Skeletal muscle cell (primary cell): ENCODE measurements around the gene ADAMTS12.
A peak's percentile ranks its signal among the peaks of the same experiment; 100 is the strongest.

Experiments used
- DNase-seq: peaks from one replicate; pipeline ENCODE4 v3.0.0-alpha.2; 2010; ENCODE audit warnings: low read depth
- H3K4me3 ChIP-seq: 2 replicates; pipeline ENCODE4 v1.5.1; 2011; ENCODE audit warnings: low read depth, mild to moderate bottlenecking, control low read depth, low read length, moderate library complexity

ADAMTS12 gene

GRCh38 chr5:33738097-33738496, 153.7 kb downstream of the ADAMTS12 start:
- no peak overlapping the region for H3K4me3 ChIP-seq
- no peak for DNase-seq

GRCh38 chr5:33737697-33738096, 154.1 kb downstream of the ADAMTS12 start:
- H3K4me3 ChIP-seq = no peak overlapping the region
- DNase-seq = no peak

GRCh38 chr5:33737284-33737683, 154.5 kb downstream of the ADAMTS12 start:
- DNase-seq = no peak
- no peak overlapping the region for H3K4me3 ChIP-seq

GRCh38 chr5:33736510-33736909, 155.3 kb downstream of the ADAMTS12 start:
- peak; percentile 82 for DNase-seq

GRCh38 chr5:33735072-33735471, 156.7 kb downstream of the ADAMTS12 start:
- no peak for DNase-seq
- H3K4me3 ChIP-seq = no peak overlapping the region

More at GRCh38 chr5:33736510-33736909, 155.3 kb downstream of the ADAMTS12 start:
- H3K4me3 ChIP-seq = no peak overlapping the region

GRCh38 chr5:33734537-33734936, 157.3 kb downstream of the ADAMTS12 start:
- DNase-seq = peak; percentile 74

GRCh38 chr5:33733225-33733624, 158.6 kb downstream of the ADAMTS12 start:
- H3K4me3 ChIP-seq = no peak overlapping the region
- DNase-seq = no peak

More at GRCh38 chr5:33734537-33734936, 157.3 kb downstream of the ADAMTS12 start:
- no peak overlapping the region for H3K4me3 ChIP-seq

GRCh38 chr5:33726422-33727165, 165.2 kb downstream of the ADAMTS12 start:
- no peak for DNase-seq
- H3K4me3 ChIP-seq = no peak overlapping the region

GRCh38 chr5:33725806-33726205, 166.0 kb downstream of the ADAMTS12 start:
- no peak for DNase-seq
- no peak overlapping the region for H3K4me3 ChIP-seq

GRCh38 chr5:33721491-33722200, 170.1 kb downstream of the ADAMTS12 start:
- DNase-seq = no peak
- no peak overlapping the region for H3K4me3 ChIP-seq

- DNase-seq = no peak
- no peak overlapping the region for H3K4me3 ChIP-seq
Observed at GRCh38 chr5:33720176-33720575, 171.6 kb downstream of the ADAMTS12 start.

- H3K4me3 ChIP-seq = no peak overlapping the region
- no peak for DNase-seq
Observed at GRCh38 chr5:33719769-33720168, 172.0 kb downstream of the ADAMTS12 start.

- DNase-seq = no peak
- no peak overlapping the region for H3K4me3 ChIP-seq
Observed at GRCh38 chr5:33715661-33716060, 176.1 kb downstream of the ADAMTS12 start.

GRCh38 chr5:33713136-33713765, 178.5 kb downstream of the ADAMTS12 start:
- no peak for DNase-seq
- no peak overlapping the region for H3K4me3 ChIP-seq

- no peak overlapping the region for H3K4me3 ChIP-seq
- DNase-seq = no peak
Observed at GRCh38 chr5:33712664-33713063, 179.1 kb downstream of the ADAMTS12 start.

GRCh38 chr5:33711094-33711679, 180.6 kb downstream of the ADAMTS12 start:
- no peak for DNase-seq
- H3K4me3 ChIP-seq = no peak overlapping the region

- DNase-seq = no peak
Observed at GRCh38 chr5:33702867-33703266, 188.9 kb downstream of the ADAMTS12 start.

GRCh38 chr5:33701951-33702350, 189.8 kb downstream of the ADAMTS12 start:
- DNase-seq = no peak
- H3K4me3 ChIP-seq = no peak overlapping the region

More at GRCh38 chr5:33702867-33703266, 188.9 kb downstream of the ADAMTS12 start:
- no peak overlapping the region for H3K4me3 ChIP-seq

GRCh38 chr5:33701251-33701650, 190.5 kb downstream of the ADAMTS12 start:
- H3K4me3 ChIP-seq = no peak overlapping the region
- DNase-seq = no peak

- no peak for DNase-seq
- no peak overlapping the region for H3K4me3 ChIP-seq
Observed at GRCh38 chr5:33696411-33696810, 195.4 kb downstream of the ADAMTS12 start.
